T-helper 17 cell (primary cell): ENCODE measurements around the gene PLA2G4E. TPM values are rescaled to one million over a fixed set of nuclear protein-coding genes. Genes with fewer than 3 reads are reported as not detected.
A peak's percentile ranks its signal among the peaks of the same experiment; 100 is the strongest.

ENCODE experiments used
- ATAC-seq: fragments of 150-1000 bp; cut with Tn5 transposase; 2 replicates; pipeline ENCODE4 v1.10.0; 2021; ENCODE audit warnings: mild to moderate bottlenecking, moderate library complexity
- DNase-seq, 3 donors: peaks; one replicate each; pipeline versions ENCODE4 v3.0.0 to v3.0.0-alpha.2; 2020 to 2021
- H3K9me3 ChIP-seq: one replicate; pipeline ENCODE4 v1.7.0; 2013; ENCODE audit warnings: low read length, mild to moderate bottlenecking; ENCODE audit not compliant: control insufficient read depth, poor library complexity, severe bottlenecking
- H3K27ac Mint-ChIP-seq: one replicate; pipeline ENCODE4 v1.8.0; 2022; ENCODE audit warnings: mild to moderate bottlenecking, moderate library complexity, mixed read lengths
- H3K27me3 Mint-ChIP-seq: one replicate; pipeline ENCODE4 v1.8.0; 2022; ENCODE audit warnings: mixed read lengths
- H3K36me3 Mint-ChIP-seq: one replicate; pipeline ENCODE4 v1.8.0; 2022; ENCODE audit warnings: low read depth, mixed read lengths
- H3K4me1 Mint-ChIP-seq: one replicate; pipeline ENCODE4 v1.8.0; 2022; ENCODE audit warnings: mild to moderate bottlenecking, mixed read lengths
- H3K4me3 Mint-ChIP-seq: one replicate; pipeline ENCODE4 v1.8.0; 2022; ENCODE audit warnings: mild to moderate bottlenecking, moderate library complexity, mixed read lengths
- total RNA-seq, 4 donors: library from RNA in 2 of 4; stranded (reverse) in 2 of 4; gene quantifications; one replicate each; pipeline ENCODE4 v1.2.3 and lab custom pipeline; 2022 to 2026

Gene PLA2G4E
- total RNA-seq, 2 donors from 2014 or later = not detected

DNA sequence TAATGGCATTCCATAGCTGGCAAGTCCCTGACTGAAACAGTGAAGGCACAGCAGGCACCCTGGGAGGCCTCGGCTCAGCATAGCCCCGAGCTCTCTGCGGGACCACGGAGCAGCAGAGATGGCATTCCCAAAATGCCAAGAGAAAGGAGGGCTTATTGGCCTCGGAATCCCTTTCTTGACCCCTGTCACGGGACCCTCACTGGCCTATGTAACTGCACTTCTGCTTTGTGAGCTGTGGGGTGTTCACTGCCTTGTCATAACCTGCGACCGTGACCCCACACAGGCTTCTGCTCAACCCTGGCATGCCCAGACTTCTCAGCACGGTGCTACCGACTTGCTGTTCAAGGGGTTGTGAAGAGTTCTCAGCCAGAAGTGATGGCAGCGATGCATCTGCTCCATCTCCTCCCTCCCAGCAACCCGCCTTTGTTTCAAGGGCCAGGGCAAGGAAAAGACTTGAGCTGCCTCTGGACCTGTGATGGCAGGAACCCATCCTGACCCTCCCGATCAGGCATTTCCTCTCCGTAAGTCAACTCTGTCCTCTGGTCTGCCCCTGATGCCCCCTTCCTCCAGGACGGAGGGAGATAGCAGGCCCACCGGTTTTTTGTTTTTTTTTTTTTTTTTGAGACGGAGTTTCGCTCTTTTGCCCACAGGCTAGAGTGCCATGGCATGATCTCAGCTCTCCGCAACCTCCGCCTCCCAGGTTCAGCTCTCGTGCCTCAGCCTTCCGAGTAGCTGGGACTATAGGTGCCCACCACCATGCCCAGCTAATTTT, 79.0 kb downstream of the PLA2G4E start:
- DNase-seq = no peak
- no peaks in the 10 kb centered on the region for H3K27me3 Mint-ChIP-seq
- peaks cover 6% of the 10 kb centered on the region for H3K36me3 Mint-ChIP-seq
- H3K9me3 ChIP-seq = no peaks in the 10 kb centered on the region
- peaks cover 34% of the 10 kb centered on the region for H3K4me1 Mint-ChIP-seq
- ATAC-seq = no peak
- H3K4me3 Mint-ChIP-seq = peak overlapping the region; percentile 53
- peak overlapping the region; percentile 100 for H3K27ac Mint-ChIP-seq

DNA sequence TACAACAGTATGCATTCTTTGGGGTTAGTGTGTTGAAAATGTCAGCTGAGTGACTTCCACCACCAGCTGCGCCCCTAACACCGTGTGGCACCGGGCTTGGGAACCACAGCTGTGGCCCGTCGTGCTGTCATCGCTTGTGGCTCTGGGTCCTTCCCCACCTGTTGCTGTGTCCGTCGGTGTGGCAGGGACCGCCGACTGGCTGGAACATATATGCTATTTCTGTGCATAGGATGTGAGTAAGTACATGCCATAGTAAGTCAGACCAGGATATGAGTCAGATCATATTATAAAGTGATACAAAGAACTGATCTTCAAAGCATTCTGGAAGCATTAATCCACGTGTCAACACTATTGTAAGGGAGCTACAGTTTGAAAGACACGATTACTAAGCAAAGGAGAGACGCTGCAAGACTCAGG, 80.4 kb downstream of the PLA2G4E start:
- ATAC-seq (no peak), DNase-seq (peak in 1 of 3 donors; percentile 33)
- H3K9me3 ChIP-seq = no peaks in the 10 kb centered on the region
- Mint-ChIP-seq H3K27me3 (no peaks in the 10 kb centered on the region), H3K27ac (peak overlapping the region; percentile 100), H3K4me3 (peak overlapping the region; percentile 47), H3K36me3 (peaks cover 6% of the 10 kb centered on the region), H3K4me1 (peaks cover 41% of the 10 kb centered on the region)

DNA sequence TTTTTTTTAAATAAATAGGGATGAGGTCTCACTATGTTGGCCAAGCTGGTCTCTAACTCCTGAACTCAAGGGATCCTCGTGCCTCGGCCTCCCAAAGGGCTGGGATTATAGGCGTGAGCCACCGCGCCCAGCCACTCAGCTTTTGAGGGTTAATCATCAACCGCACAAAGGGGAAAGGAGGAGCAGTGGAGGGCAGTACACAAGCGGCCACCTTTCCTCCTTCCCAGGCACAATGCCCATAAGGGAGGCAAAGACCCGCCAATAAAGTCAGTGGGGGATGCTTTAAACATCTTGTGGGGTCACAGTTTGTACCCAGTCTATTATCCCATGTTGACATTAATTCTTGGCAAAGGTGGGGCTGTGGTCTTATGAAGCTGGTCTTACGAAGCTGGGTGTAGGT, 80.9 kb downstream of the PLA2G4E start:
- peaks cover 3% of the 10 kb centered on the region for H3K36me3 Mint-ChIP-seq
- no peak overlapping the region for H3K4me3 Mint-ChIP-seq
- peaks cover 43% of the 10 kb centered on the region for H3K4me1 Mint-ChIP-seq
- H3K9me3 ChIP-seq = no peaks in the 10 kb centered on the region
- no peak for DNase-seq
- no peaks in the 10 kb centered on the region for H3K27me3 Mint-ChIP-seq
- no peak for ATAC-seq
- peak overlapping the region; percentile 100 for H3K27ac Mint-ChIP-seq

DNA sequence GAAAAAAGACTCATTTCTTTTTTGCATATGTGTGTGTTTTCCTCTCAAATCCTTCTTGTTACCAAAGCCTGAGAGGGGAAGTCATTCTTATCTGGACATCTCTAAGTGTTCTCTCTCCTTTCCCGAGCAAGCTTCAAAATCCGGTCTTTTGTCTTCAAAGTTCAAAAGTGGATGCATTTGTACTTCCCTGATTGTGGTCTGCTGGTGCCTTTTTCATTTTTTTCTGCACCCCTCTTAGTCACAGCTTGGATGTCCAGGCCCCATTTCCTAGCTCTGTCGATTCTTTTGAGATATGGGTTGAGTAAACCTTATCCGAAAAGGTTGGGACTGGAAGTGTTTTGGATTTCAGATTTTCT, 83.3 kb downstream of the PLA2G4E start:
- DNase-seq = no peak
- no peaks in the 10 kb centered on the region for H3K9me3 ChIP-seq
- Mint-ChIP-seq H3K4me1 (peaks cover 55% of the 10 kb centered on the region), H3K27ac (peak overlapping the region; percentile 100), H3K27me3 (no peaks in the 10 kb centered on the region), H3K4me3 (peak overlapping the region; percentile 87), H3K36me3 (peaks cover under 1% of the 10 kb centered on the region)
- ATAC-seq = no peak

DNA sequence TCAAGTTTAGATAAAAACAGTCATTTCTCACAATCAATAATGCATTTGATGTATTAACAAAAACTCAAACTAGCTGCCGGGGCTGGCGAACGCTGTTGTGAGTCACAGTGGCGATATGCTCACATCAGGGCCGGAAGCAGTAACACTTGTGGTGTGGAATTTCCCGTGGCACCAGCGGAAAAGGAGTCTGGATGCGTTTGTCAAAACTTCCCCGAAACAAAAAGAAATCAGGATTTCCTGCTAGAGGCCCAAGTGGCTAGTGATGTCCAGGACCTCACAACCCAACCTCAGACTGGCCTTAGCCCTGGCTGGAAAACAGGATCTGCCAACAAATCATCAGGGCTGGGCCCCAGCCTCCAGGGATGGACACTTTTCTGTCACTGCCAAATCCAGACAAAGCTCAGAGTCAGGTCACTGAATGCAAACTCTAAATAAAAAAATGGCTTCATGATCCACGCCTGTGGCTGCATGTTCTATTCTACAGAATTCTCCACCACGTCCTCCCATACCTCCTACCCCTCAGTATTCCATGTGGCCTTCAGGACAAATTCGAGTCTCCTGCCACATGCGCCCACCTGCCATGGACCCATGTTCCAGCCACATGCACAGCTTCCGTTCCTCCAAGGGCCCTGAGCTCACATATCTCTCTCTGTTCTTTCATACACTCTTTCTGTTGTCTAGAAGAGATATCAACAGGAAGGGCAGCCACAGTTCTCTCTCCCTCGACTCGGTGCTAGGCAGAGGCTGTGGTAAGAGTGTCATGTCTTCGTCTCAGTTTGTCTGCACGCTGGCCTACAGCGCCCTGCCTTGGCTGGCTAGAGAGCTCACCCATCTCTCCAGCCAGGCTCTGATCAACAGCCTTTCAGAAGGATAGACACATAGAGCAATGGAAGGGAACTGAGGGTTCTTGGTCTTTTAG, 83.9 kb downstream of the PLA2G4E start:
- ATAC-seq = peak; percentile 82
- H3K27me3 Mint-ChIP-seq = no peaks in the 10 kb centered on the region
- H3K9me3 ChIP-seq = no peaks in the 10 kb centered on the region
- H3K4me1 Mint-ChIP-seq = peaks cover 57% of the 10 kb centered on the region
- peak; percentile 58 to 76 (median 65) for DNase-seq
- H3K4me3 Mint-ChIP-seq = peak overlapping the region; percentile 87
- H3K36me3 Mint-ChIP-seq = no peaks in the 10 kb centered on the region
- peak overlapping the region; percentile 100 for H3K27ac Mint-ChIP-seq

DNA sequence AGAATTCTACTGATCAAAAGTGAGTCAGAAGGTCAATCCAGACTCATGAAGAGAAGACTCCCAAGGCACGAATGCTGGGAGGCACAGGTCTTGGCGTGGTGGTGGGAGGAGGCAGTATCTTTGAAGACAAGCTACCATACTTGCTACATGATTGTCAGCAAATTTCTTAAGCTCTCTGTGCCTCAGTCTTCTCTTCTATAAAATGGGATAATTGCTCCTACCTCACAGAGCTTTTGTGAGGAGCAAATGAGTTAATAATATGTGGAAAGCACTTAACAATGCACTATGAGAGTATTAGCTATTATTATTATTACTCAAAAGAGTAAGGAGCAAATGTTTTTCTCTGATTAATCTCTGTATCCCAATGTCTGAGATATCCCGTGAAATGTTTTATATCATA, 84.7 kb downstream of the PLA2G4E start:
- no peak for DNase-seq
- peaks cover 58% of the 10 kb centered on the region for H3K4me1 Mint-ChIP-seq
- peak overlapping the region; percentile 87 for H3K4me3 Mint-ChIP-seq
- no peaks in the 10 kb centered on the region for H3K27me3 Mint-ChIP-seq
- no peak for ATAC-seq
- H3K36me3 Mint-ChIP-seq = no peaks in the 10 kb centered on the region
- no peaks in the 10 kb centered on the region for H3K9me3 ChIP-seq
- H3K27ac Mint-ChIP-seq = peak overlapping the region; percentile 100

DNA sequence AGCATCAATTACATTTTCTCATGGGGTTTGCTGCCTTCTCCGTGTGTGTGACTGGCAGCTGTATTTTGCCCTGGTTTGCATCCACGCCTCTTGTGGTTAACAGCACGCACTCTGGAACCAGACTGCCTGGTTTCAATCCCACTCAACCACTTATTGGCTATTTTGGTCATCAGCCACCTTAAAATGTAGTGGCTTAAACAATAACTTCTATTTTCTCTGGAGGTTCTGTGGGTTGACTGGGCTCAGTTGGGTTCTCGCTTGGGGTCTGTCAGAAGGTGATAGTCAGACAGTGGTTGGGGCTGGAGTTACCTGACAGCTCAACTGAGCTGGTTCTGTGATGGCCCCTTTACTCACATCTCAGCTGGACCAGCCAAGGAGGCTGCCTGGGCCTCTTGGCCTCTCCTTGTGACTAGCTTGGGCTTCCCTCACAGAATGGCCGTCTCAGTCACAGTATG, 85.2 kb downstream of the PLA2G4E start:
- DNase-seq (no peak), ATAC-seq (no peak)
- Mint-ChIP-seq H3K27ac (peak overlapping the region; percentile 100), H3K27me3 (no peaks in the 10 kb centered on the region), H3K4me1 (peaks cover 52% of the 10 kb centered on the region), H3K36me3 (no peaks in the 10 kb centered on the region), H3K4me3 (no peak overlapping the region)
- no peaks in the 10 kb centered on the region for H3K9me3 ChIP-seq

DNA sequence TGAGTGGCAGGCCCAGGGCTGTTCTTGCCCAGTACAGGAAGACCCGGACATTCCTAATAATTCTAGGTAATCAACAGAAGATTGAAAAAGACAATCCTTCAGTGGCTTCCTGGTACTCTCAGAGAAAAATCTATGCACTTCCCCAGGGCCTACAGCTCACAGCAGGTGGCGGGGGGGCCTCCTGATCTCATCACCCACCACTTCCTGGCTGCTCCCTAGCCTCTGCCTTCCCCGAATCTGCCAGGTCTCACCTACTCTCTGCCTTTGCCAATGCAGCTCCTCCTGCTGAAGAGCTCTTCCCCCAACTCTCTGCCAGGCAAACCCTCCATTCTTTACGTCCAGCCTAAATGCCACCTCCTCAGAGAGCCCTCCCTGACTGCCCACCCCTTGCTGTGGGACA, 86.0 kb downstream of the PLA2G4E start:
- H3K27ac Mint-ChIP-seq = peak overlapping the region; percentile 100
- no peaks in the 10 kb centered on the region for H3K9me3 ChIP-seq
- no peaks in the 10 kb centered on the region for H3K27me3 Mint-ChIP-seq
- peak; percentile 67 for ATAC-seq
- H3K36me3 Mint-ChIP-seq = no peaks in the 10 kb centered on the region
- peak; percentile 59 to 75 (median 61) for DNase-seq
- peak overlapping the region; percentile 86 for H3K4me3 Mint-ChIP-seq
- H3K4me1 Mint-ChIP-seq = peaks cover 50% of the 10 kb centered on the region

DNA sequence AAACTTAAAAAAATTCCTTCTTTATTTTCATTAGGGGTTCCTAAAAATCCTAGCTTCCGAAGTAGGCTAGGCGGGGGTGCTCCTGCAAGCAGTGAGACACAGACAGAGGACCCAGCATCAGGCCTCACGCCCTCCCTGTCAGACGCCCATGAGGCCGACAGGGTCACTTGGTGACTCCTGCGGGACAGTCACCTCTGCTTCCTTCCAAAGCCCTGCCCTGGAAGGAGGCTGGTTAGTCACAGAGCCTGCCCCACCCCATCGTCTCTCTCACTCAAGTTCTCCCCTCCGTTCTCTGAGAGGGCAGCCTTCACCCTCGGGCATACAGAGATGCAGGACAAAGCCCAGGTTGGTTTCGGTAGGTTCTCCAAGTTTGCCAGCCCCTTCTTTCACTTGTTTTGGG, 87.1 kb downstream of the PLA2G4E start:
- Mint-ChIP-seq H3K36me3 (no peaks in the 10 kb centered on the region), H3K4me1 (peaks cover 51% of the 10 kb centered on the region), H3K27ac (peak overlapping the region; percentile 100), H3K4me3 (peak overlapping the region; percentile 36), H3K27me3 (no peaks in the 10 kb centered on the region)
- ATAC-seq (no peak), DNase-seq (no peak)
- no peaks in the 10 kb centered on the region for H3K9me3 ChIP-seq

DNA sequence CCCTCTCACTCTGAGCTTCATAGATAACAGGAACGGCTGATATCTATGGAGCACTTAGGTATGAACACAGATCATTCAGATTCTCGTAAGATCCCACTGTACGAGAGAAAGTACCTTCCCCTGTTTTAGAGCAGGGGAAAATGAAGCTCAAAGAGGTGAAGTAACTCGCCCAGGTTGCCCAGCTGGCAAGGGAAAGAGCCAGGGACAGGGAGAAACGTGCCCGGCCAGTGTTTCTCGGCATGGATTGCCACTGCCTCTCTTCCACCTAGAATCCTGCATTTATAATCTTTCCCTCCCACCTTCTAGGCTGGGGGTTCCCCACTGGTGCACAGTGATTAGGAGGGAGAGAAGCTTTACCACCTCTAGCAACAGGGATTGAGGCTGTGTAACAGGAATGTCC, 87.5 kb downstream of the PLA2G4E start:
- Mint-ChIP-seq H3K36me3 (no peaks in the 10 kb centered on the region), H3K27ac (peak overlapping the region; percentile 100), H3K4me1 (peaks cover 49% of the 10 kb centered on the region), H3K27me3 (no peaks in the 10 kb centered on the region), H3K4me3 (peak overlapping the region; percentile 36)
- no peak for DNase-seq
- no peak for ATAC-seq
- no peaks in the 10 kb centered on the region for H3K9me3 ChIP-seq

DNA sequence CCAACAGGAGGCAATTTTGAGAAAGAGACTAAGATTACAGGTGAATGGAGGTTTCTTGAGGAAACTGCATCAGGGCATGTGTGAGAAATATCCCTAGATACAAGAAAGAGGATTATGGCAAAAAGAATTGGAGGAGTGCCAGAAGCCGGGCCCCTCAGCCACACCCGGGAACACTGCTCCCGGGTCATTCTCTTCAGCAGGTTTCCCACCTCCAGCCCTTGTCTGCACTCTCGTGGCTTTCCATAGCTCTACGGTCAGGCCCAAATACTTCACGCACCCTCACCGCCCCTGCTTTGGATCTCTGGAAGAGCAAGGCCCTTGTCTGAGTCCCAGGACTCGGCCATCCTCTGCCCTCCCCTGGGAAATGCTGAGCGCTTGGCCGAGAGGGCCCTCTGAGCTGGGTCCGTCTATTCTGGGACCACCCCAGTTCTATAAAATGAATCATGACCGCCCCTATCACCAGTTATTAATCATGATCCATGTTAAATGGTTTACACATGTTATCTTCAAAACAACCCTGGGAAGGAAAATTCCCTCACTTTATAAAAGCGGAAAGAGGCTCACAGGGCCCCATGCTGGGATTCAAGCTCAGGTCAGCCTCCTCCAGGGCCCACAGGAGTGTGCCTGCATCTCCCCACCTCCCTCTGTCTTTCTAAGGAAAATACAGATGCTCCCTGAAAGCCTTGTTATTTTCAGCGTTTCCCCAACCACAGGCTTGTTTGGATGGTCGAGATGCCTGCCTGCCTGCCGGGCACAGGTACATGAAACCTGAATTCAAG, 88.1 kb downstream of the PLA2G4E start:
- H3K27ac Mint-ChIP-seq = peak overlapping the region; percentile 100
- no peaks in the 10 kb centered on the region for H3K36me3 Mint-ChIP-seq
- no peaks in the 10 kb centered on the region for H3K27me3 Mint-ChIP-seq
- no peak overlapping the region for H3K4me3 Mint-ChIP-seq
- ATAC-seq = no peak
- DNase-seq = no peak
- peaks cover 44% of the 10 kb centered on the region for H3K4me1 Mint-ChIP-seq
- H3K9me3 ChIP-seq = no peaks in the 10 kb centered on the region

DNA sequence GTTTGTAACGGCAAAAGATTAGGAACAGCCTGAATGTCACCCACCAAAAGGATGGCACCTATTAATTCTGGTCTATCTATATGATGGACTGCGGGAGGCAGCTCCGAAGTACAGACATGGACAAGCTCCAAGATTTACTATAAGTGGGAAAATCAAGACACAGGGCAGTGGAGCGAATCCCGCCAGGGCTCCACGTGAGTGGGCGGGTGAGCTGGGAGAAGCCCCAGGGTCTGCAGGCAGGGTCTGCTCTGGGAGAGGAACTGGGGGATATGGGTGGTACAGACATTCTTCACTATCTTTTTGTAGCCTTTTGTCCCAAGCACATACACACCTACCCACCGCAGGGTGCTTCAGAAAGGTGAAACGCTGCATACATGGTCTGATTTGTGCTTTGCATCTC, 88.7 kb downstream of the PLA2G4E start:
- peaks cover 44% of the 10 kb centered on the region for H3K4me1 Mint-ChIP-seq
- peak overlapping the region; percentile 12 for H3K4me3 Mint-ChIP-seq
- no peak for ATAC-seq
- H3K36me3 Mint-ChIP-seq = no peaks in the 10 kb centered on the region
- H3K9me3 ChIP-seq = no peaks in the 10 kb centered on the region
- H3K27ac Mint-ChIP-seq = no peak overlapping the region
- no peaks in the 10 kb centered on the region for H3K27me3 Mint-ChIP-seq
- DNase-seq = no peak
